PC-9 (cell line): ENCODE measurements around the gene EPS15. TPM values are rescaled to one million over a fixed set of nuclear protein-coding genes. Genes with fewer than 3 reads are reported as not detected.
A peak's percentile ranks its signal among the peaks of the same experiment; 100 is the strongest.

Experiments used
- BruUV-seq: library from RNA; stranded (reverse); fragments of 400-500 nt; replicated peaks from 2 replicates; lab custom pipeline; 2021; lab: Mats Ljungman, UMichigan
- CTCF ChIA-PET: fragments of 300-600 bp; sonication (Branson Sonifier 250); formaldehyde crosslinking; loops from one replicate; lab custom pipeline; 2022; ENCODE audit warnings: antibody characterized with exemption; lab: Charles Lee
- POLR2A ChIA-PET: fragments of 300-600 bp; sonication (Branson Sonifier 250); formaldehyde crosslinking; loops from one replicate; lab custom pipeline; 2022; ENCODE audit warnings: antibody characterized with exemption; ENCODE audit not compliant: unreplicated experiment; lab: Charles Lee
- DNase-seq, 2 experiments: peaks; one replicate each; pipeline versions ENCODE4 v3.0.0 to v3.0.0-alpha.2; 2015 to 2022; ENCODE audit warnings: mixed read lengths in 1 of 2
- H2AFZ ChIP-seq: fragments of 200-600 bp; sonication (generic); 2 replicates; pipeline ENCODE4 v1.8.1; 2017; ENCODE audit warnings: antibody characterized with exemption
- H3F3A ChIP-seq: fragments of 200-600 bp; sonication (generic); 2 replicates; pipeline ENCODE4 v1.8.1; 2017; ENCODE audit warnings: antibody characterized with exemption, mild to moderate bottlenecking, low read depth; ENCODE audit not compliant: insufficient read depth
- H3K27ac ChIP-seq: fragments of 200-600 bp; sonication (generic); 2 replicates; pipeline ENCODE4 v1.6.1; 2016; ENCODE audit warnings: mixed run types
- H3K27me3 ChIP-seq: fragments of 200-600 bp; sonication (generic); 2 replicates; pipeline ENCODE4 v1.6.1; 2016; ENCODE audit warnings: low read depth, mixed run types; ENCODE audit not compliant: insufficient read depth
- H3K36me3 ChIP-seq: fragments of 200-600 bp; sonication (generic); 2 replicates; pipeline ENCODE4 v1.6.1; 2016; ENCODE audit warnings: low read depth, mixed run types
- H3K4me1 ChIP-seq: fragments of 200-600 bp; sonication (generic); replicated peaks from 2 replicates; pipeline ENCODE4 v1.6.1; 2016; ENCODE audit warnings: mixed run types; ENCODE audit not compliant: insufficient read depth
- H3K4me2 ChIP-seq: fragments of 200-600 bp; sonication (generic); 2 replicates; pipeline ENCODE4 v1.6.1; 2017; ENCODE audit warnings: mixed run types
- H3K4me3 ChIP-seq: fragments of 200-600 bp; sonication (generic); 2 replicates; pipeline ENCODE4 v1.6.1; 2016; ENCODE audit warnings: mixed run types
- H3K79me2 ChIP-seq: fragments of 200-600 bp; sonication (generic); 2 replicates; pipeline ENCODE4 v1.6.1; 2017; ENCODE audit warnings: low read depth, mixed run types
- H3K9me2 ChIP-seq: fragments of 200-600 bp; sonication (generic); 2 replicates; pipeline ENCODE4 v1.8.1; 2017; ENCODE audit warnings: mild to moderate bottlenecking; ENCODE audit not compliant: insufficient read depth
- H3K9me3 ChIP-seq: fragments of 200-600 bp; sonication (generic); 2 replicates; pipeline ENCODE4 v1.8.1; 2016; ENCODE audit warnings: low read depth; ENCODE audit not compliant: insufficient read depth
- H4K20me1 ChIP-seq: fragments of 200-600 bp; sonication (generic); 2 replicates; pipeline ENCODE4 v1.8.1; 2017; ENCODE audit not compliant: insufficient read depth
- EZH2 ChIP-seq: fragments of 200-600 bp; sonication (generic); IDR thresholded peaks from 2 replicates; pipeline ENCODE4 v1.8.0; 2017; ENCODE audit warnings: antibody characterized with exemption, low read depth
- intact Hi-C: fragments of 100-400 bp; cut with micrococcal nuclease; formaldehyde crosslinking; loops from one replicate; pipeline ENCODE4 v1.10.0; 2022; ENCODE audit not compliant: unreplicated experiment
- total RNA-seq: library from RNA; stranded (reverse); gene quantifications from 2 replicates; pipeline ENCODE4 v1.2.3, GENCODE V29; 2021
- TF ChIP-seq, protein P1 (sequence below): fragments of 200-600 bp; sonication (generic); conservative IDR thresholded peaks from 2 replicates; pipeline ENCODE4 v1.6.1; 2017; ENCODE audit warnings: mixed run types, antibody characterized with exemption, mild to moderate bottlenecking, moderate library complexity

Gene EPS15
- total RNA-seq, 1 experiment from 2014 or later = 60.1 TPM

DNA sequence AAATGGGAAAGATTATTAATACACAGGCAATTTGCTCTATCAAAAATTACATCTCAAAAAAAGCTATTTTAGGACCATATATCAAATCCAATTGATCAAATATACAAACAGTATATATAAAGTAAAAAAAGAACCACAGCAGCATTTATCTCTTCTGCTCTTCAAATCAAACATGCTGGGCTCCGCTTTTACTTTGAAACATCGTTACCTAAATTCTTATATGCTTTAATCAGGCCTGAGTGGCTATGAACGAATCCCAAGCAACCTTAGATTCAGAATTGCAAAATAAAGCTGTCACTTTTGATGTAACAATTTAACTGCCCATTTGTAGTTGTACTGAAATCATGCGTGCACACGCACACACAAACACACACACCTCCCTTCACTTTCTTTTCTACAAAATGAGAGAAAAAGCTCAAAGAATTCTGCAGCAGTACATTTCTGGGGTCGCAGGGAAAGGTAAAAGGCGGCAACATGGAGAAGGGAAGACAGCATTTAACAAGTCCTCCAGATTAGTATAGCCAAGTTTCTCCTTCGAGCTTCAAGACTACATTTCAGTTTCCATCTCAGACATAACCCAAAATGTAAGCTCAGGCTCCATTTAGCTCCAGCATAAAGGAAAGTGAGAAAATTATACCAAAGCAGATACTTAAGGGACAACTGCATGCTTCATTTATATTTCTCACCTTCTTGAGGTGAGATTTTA is 96.5 kb downstream of the EPS15 start:
- intact Hi-C loops = no loop called here
- 0 out of 2 replicates have a peak, but pooled peaks cover 6% of the 10 kb centered on the region for H3F3A ChIP-seq
- CTCF ChIA-PET = no interaction called here

DNA sequence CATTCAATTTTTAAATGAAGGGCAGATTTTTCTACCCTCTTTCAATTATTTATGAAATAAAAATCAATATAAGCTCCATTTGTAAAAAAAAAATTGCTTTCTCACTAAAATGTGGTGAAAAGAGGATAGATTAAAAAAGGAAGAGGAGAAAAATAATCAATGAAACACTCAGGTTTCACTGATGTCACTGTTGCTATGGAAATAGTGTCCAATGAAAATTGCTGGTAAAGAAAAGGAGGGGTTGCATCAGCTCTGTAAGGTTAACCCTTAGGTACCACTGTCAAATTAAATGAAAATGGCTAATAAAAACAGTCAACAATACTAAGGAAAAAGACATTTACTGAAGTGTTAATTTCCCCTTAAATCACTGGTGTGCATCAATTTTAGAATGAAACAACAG is 97.1 kb downstream of the EPS15 start:
- no peak overlapping the region for H3K4me2 ChIP-seq
- H3K4me1 ChIP-seq = no peaks in the 10 kb centered on the region
- H3K27me3 ChIP-seq = no peaks in the 10 kb centered on the region
- no peaks in the 10 kb centered on the region for H3K79me2 ChIP-seq
- 0 out of 2 replicates have a peak, but pooled peaks cover 9% of the 10 kb centered on the region for H3K36me3 ChIP-seq
- intact Hi-C loops = no loop called here
- DNase-seq = peak in 1 of 2 experiments; percentile 38
- no peaks in the 10 kb centered on the region for H3K9me2 ChIP-seq
- no peaks in the 10 kb centered on the region for H3K9me3 ChIP-seq
- ChIA-PET CTCF (no interaction called here), POLR2A (no interaction called here)
- H3K27ac ChIP-seq = peak overlapping the region; percentile 49
- H3K4me3 ChIP-seq = no peak overlapping the region
- TF ChIP-seq EZH2 = no peak
- TF ChIP-seq, protein P1, sequence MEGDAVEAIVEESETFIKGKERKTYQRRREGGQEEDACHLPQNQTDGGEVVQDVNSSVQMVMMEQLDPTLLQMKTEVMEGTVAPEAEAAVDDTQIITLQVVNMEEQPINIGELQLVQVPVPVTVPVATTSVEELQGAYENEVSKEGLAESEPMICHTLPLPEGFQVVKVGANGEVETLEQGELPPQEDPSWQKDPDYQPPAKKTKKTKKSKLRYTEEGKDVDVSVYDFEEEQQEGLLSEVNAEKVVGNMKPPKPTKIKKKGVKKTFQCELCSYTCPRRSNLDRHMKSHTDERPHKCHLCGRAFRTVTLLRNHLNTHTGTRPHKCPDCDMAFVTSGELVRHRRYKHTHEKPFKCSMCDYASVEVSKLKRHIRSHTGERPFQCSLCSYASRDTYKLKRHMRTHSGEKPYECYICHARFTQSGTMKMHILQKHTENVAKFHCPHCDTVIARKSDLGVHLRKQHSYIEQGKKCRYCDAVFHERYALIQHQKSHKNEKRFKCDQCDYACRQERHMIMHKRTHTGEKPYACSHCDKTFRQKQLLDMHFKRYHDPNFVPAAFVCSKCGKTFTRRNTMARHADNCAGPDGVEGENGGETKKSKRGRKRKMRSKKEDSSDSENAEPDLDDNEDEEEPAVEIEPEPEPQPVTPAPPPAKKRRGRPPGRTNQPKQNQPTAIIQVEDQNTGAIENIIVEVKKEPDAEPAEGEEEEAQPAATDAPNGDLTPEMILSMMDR = no peak
- 0 out of 2 replicates have a peak, but pooled peaks cover 6% of the 10 kb centered on the region for H3F3A ChIP-seq
- no peaks in the 10 kb centered on the region for H4K20me1 ChIP-seq
- no peak overlapping the region for H2AFZ ChIP-seq
- no TSS peak for BruUV-seq

More for the DNA sequence above, 96.5 kb downstream of the EPS15 start:
- BruUV-seq = no TSS peak
- H3K9me3 ChIP-seq = no peaks in the 10 kb centered on the region
- peaks cover 9% of the 10 kb centered on the region; the same call in 1 of the 2 replicates for H3K36me3 ChIP-seq
- H4K20me1 ChIP-seq = no peaks in the 10 kb centered on the region
- no peak overlapping the region for H3K4me3 ChIP-seq
- no peaks in the 10 kb centered on the region for H3K79me2 ChIP-seq
- H3K27ac ChIP-seq = peak overlapping the region; percentile 49
- H3K27me3 ChIP-seq = no peaks in the 10 kb centered on the region
- H2AFZ ChIP-seq = no peak overlapping the region
- H3K9me2 ChIP-seq = no peaks in the 10 kb centered on the region
- TF ChIP-seq, protein P1 = no peak
- no peak for TF ChIP-seq EZH2
- DNase-seq = no peak
- H3K4me1 ChIP-seq = no peaks in the 10 kb centered on the region
- POLR2A ChIA-PET = interaction anchor here (0.6 kb wide), 1 partner anchor 29 kb away, joined by 3 read pairs; no protein-coding TSS in a partner anchor
- H3K4me2 ChIP-seq = no peak overlapping the region

DNA sequence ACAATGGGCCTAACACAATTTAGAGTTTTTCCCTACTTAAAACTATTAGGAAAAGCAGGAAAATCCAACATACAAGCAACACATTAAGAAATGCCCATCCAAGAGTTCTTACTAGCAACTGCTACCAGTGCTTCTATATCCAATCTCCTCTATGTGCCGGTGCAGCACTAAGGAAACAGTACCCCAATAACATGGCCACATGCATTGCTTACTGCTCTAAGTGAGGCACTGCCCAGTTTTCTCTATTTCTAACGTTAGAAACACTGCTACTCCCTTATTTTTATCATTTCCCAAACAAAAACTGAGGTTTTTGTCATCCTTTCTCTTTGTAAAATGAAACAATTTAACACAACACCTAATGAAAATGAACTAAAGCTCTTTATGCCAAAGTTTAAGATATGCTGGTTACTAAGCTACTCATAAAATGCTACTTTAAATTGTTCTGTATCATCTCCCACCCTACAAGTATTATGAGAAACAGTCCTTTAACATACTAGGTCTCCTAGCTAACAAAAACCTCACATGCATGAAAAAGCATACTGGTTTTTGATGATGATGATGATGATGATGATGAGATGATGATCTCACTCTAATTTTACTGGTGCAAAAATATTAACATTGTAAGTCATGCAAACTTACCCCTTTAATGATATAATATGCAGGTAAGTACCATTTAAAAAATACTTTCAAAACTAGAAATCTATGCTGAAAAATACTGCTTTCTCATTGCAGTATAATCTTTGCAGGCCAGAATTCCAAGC is 98.0 kb downstream of the EPS15 start:
- Histone ChIP-seq H2AFZ (no peak overlapping the region), H3K4me1 (no peaks in the 10 kb centered on the region), H3K4me2 (no peak overlapping the region), H3K36me3 (0 out of 2 replicates have a peak, but pooled peaks cover 9% of the 10 kb centered on the region), H3F3A (0 out of 2 replicates have a peak, but pooled peaks cover 6% of the 10 kb centered on the region), H3K4me3 (no peak overlapping the region), H3K27me3 (no peaks in the 10 kb centered on the region), H3K27ac (no peak overlapping the region), H3K79me2 (no peaks in the 10 kb centered on the region), H3K9me2 (no peaks in the 10 kb centered on the region), H3K9me3 (no peaks in the 10 kb centered on the region), H4K20me1 (no peaks in the 10 kb centered on the region)
- CTCF ChIA-PET = no interaction called here
- intact Hi-C loops = no loop called here
- POLR2A ChIA-PET = no interaction called here
- DNase-seq = no peak
- no peak for TF ChIP-seq EZH2
- TF ChIP-seq, protein P1 = no peak
- no TSS peak for BruUV-seq
